GM19351 (cell line): Measurements from ENCODE around the gene RASGRP2.

Experiments
- ATAC-seq: cut with Tn5 transposase; IDR thresholded peaks from one replicate; pipeline ENCODE4 v1.9.1; 2021; ENCODE audit warnings: mild to moderate bottlenecking, moderate library complexity; ENCODE audit not compliant: unreplicated experiment

The RASGRP2 gene

DNA sequence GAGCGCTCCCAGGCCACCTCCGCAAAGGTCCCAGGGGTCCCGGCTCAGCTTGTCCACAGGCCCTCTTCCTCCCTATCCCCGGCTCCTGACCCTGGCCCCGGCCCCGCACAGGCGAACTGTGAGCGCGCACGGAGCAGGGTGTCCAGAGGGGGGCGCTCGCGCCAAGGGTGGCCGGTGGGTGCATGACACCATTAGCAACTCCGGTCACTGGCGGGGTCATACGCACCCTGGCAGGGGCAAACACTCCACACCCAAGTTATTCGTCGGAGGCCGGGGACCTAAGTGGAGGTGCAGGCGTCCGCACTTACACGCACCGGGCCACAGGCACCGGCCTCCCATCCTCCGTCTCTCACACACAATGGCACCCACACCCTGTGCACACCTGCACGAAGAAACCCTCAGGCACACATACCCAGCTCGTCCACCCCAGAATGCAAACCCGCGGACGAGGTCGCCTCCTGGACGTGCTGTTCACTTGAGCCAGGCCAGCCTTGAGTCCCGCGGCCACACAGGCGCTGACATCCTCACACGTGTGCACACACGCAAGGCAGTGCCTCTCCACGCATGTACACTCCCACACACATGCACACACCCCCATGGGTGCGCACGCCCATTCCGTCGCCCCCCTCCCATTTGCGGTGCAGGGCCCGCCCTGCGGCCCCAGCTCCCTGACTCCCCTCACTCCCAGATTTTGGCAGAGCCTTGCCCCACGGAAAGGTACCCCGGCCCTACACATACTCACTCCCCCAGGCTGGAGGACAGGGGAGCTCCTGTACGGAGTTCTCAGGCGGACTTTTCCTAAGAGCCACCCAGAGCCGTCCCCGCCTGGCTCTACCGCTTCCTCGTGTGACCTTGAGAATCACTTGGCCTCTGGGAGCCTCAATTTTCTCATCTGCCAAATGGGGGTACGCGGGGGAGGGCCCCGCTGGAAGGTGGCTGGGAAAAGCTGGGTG, at the start of gene RASGRP2:
Gene RASGRP2, minus strand, starts transcription at position 552 of the 953 bp plus-strand sequence. CDS start 1,276 bp downstream, outside the sequence.
- ATAC-seq: no peak

DNA sequence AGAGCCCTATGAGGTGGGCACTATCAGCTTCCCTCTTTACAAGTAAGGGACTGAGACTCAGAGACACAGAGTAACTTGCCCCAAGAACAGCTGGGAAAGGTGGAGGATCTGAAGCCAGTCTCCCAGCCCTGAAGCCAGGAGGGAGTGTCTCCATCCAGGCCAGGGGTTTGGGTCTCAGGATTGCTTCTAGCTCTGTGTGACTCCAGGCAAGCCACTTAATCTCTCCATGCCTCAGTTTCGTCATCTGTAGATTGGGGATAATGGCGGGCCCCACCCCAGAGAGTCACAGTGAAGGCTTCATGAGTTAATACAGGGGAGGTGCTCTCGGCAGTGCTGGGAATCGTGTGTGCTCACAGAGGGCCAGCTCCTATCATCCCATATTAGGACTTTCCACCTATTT, 48.5 kb upstream of the RASGRP2 start:
- ATAC-seq: no peak

DNA sequence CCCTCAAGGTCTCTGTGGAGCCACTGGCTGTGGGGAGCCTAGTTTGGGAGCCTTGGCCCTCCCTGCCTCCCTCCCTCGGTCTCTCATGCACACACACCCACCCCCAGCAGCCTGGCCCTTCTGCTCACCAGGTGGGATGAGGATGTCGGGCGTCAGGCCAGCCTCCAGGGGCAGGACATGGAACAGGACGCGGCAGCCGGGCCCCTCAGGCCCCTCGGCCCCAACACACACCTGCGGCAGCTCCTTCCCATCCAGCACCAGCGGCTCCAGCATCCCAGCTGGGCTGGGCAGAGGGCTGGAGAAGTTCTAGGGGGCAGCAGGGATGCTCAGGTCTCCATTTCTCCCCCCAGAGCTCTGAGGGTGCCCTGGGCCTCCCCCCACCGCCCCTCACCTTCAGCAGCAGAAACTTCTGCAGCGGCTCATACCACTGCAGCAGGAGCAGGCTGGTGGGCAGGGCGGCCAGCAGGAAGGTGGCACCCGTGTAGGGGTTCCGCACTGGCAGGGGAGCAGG, 47.9 kb upstream of the RASGRP2 start:
- no peak for ATAC-seq

DNA sequence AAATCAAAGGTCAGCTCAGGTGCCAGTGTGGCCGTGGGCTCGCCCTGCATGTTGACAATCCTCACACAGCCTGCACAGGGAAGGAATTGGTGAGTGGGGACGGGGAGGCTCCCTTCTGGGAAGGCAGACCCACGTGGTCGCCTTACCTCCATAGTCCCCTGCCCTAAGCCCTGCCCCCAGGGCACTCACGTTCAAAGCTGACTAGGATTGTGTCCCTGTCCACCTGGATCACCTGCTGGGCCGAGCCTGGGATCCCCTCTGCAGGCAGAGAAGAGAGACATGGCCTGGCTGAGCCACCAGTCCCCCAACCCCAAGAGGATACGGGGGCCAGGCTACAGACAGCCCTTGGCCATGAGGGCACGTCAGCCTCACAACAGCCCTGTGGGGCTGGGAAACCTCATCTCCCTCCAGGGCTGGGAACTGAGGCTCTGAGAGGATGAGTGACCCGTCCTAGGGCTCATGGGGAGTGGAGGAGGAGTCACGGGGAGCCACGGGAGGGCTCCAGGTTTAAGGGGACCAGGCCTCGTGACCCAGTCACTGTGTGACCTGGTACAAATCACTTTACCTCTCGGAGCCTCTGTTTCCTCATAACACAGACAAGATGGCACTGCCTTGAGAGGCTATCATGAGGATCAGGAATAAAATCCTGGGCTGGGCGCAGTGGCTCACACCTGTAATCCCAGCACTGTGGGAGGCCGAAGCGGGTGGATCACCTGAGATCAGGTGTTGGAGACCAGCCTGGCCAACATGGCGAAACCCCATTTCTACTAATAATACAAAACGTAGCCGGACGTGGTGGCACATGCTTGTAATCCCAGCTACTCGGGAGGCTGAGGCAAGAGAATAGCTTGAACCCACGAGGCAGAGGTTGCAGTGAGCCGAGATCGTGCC, 46.5 kb upstream of the RASGRP2 start:
- no peak for ATAC-seq

DNA sequence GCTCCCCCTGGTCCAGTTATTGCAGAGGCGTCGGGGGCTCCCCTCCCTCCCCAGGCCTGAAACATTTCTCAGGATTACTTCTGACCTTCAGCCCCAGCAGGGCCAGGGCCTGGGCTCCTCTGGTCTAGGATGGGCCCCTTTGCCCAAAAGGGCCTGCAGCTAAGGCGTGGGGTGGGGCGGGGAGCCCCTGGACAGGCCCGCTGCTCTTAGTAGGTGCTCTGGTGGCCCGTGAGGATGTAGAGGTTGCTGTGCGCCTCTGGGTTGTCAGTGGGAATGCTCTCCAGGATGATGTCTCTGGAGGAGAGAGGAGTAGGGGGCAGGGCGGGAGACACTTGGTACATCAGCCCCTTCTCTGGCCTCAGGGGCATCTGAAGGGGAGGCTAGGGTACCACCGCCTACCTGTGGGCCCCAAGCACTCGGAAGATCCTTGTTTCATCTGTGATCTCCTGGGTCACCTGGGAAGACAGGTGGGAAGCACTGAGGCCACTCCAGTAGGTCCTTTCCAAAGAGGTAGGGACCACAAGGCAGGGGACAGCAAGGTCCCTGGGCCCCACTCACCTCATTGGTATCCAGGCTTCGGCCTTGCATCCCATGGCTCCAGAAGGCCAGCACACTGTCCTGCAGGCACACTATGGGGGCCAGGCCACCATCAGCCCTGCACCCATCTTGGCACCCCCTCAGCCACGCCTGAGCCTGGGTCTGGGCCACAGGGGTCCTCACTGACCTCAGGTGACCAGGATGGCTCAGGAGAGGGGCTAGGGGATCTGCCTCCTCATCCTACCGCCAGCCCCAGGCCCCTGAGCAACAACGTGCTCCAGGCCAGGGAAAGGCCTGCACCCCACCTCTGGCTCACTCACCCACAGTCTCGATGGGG, 45.6 kb upstream of the RASGRP2 start:
- ATAC-seq: no peak

DNA sequence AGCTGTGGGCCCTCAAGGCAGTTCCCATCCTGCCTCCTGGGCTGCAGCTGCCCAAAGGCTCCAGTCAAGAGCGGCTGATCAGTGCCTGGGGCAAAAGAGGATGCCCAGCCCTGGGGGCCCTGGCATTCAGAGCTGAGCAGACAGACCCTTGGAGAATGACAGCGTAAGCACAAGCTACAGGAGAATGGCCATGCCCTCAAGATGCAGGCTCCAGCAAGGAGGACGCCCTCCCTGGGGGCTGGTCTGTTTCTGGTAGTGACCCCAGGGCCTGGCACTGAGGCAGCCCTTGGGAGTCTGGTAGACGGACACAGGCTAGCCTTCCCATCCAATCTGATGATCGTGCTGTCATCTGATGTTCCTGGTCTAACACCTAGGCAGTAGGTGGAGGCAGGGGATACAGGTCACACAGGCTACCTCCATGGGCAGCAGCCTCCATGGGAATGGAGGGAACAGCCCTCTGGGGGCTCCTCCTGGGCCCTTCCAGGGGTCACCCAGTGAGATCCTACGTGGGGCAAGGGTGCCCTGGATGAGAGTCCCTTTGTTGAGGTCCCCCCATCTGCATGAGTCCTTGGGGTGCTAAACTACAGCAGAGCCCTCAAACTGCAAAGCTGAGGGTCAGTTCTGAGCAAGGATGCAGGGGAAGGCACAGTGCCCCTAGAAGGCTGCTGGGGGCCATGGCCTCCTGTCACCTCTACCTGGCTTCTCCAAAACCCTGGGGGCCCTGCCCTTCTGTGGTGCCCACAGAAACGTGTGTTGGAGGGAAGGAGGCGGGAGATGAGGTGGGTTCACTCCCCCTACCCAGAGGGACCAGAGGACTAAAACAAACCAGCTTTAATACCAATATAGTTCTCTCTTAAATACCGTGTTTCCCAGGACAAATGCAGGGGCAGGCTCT, 44.6 kb upstream of the RASGRP2 start:
- ATAC-seq: no peak

DNA sequence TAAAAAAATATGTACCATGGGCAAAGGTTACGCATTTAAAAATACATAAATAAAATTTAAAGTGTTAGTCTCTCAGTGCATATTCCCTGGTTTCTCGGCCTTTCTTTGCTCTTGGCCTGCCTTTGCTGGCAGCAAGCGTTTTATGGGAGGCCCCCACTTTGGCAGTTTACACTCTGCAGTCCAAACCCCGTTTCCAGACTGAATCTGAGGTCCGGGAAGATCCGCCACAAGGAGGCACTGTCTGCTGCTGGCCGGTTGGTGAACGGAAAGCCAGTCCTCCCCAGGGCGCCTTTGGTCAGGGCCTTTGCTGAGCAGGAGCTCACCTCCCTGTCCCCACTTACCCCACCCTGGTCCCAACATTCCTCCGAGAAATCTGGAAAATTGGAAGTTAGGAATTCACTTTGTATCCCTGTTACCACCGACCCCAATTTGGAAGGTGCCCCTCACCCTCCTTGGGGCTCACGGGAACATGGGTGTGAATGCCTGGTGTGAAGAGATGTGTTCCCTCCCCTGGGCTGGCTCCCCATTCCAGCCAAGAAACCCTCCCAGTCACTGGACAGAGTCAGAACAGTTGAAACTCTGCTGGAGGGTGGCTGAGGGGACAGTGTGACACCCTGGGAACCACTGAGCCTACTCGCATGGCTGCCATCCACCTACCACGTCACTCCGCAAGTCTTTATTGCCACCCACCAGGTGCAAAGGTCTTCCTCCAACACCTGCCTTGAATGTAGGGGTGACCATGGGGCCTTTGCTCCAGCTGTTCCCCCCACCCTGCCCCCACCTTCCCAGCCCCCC, 43.8 kb upstream of the RASGRP2 start:
- no peak for ATAC-seq

DNA sequence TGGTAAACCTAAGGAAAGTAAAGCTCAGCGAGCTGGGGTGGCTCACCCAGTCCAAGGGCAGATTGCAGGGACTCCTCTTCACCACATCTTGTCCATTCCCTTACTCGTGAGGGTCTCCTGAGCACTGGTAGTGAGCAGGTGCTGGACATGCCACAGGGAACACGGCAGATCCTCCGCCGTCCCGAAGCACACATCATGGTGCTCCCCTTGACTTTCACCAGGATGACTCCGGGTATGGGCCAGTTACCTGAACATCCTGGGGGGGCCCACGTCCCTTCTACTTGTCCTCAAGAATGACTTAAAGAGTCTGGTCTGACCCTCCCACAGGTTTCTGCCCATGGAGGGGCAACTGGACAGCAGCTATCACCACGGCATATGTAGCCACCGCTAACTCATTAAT, 42.4 kb upstream of the RASGRP2 start:
- no peak for ATAC-seq

DNA sequence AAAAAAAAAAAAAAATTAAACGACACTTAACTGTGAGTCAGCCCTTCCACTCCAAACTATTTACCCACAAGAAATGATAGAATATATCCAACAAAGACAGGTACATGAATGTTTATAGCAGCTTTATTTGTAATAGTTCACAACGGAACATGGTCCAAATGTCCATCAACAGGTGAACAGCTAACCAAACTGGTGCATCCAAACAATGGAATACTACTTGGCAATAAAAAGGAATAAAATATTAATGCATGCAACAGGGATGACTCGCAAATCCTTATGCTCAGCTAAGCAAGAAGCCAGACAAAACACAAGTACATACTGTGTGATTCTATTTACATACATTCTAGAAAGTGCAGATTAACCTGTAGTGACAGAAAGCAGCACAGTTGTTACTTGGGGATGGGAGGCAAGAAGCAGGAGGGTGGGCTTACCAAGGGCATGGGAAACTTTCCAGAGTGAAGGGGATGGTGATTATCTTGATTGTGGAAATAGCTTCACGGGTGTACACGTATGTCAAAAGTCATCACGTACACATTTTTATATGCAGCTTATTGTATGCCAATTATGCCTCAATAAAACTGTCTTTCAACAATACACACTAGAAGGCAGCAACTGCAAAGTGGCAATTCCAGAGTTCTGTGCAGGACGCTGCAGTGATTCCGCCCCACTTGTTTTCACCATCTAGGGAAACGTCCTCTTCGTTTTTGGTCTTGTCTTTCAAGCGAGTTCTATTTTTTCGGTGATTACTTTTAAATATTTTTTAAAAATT, 41.1 kb upstream of the RASGRP2 start:
- ATAC-seq: no peak

DNA sequence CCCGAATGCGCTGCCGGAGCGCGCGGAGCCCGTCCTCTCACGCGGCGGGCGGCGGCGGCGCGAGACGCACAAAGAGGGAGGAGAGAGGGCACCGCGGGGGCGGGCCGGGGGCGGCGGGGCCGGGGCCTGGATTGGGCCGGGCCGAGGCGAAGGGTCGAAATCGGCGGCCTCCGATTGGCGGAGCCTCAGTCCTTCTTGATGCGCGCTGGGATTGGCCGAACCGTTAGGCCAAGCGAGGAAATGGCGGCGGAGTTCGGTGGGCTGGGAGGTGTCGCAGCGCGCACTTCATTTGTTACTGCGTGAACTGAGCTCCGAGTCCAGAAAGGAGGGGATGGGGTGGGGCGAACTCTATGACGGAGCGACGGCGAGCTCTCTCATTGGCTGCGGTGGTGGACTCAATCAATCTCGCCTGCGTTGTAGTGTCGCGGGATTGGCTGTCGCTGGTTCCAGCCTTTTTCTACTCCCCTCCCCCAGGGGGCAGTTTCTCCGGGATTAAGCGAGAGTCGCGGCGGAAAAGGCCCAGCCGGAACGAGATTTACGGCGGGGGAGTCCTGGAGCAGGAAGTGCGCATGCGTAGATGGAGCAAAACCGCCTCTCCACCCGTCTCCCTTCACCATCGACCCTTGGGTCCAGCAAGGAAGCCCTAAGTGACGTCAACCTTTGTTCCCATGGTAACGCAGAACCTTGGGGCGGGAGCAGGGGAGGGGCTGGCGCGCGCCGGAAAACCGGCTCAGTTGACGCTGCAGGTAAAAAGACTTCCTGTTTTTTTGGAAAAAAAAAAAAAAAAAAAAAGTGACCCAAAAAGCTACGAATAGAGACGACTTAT, 34.7 kb upstream of the RASGRP2 start, which contains the start of gene SF1:
Gene SF1, minus strand, starts transcription at position 70 of the 826 bp plus-strand sequence. CDS start 150 bp downstream, outside the sequence.
- peak; percentile 82 for ATAC-seq

DNA sequence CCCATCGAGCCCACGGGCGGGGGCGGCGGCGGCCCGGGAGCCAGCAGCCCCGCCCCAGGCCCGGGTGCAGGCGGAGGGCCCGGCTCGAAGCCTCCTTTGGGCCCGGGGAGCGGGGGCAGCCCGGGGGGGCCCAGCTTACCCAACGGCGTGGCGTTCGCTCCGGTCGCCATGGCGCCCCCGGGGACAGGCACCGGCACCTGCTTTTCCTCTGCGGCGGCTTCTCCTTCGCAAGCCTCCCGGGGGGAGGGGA, 34.2 kb upstream of the RASGRP2 start:
- ATAC-seq: peak; percentile 3

DNA sequence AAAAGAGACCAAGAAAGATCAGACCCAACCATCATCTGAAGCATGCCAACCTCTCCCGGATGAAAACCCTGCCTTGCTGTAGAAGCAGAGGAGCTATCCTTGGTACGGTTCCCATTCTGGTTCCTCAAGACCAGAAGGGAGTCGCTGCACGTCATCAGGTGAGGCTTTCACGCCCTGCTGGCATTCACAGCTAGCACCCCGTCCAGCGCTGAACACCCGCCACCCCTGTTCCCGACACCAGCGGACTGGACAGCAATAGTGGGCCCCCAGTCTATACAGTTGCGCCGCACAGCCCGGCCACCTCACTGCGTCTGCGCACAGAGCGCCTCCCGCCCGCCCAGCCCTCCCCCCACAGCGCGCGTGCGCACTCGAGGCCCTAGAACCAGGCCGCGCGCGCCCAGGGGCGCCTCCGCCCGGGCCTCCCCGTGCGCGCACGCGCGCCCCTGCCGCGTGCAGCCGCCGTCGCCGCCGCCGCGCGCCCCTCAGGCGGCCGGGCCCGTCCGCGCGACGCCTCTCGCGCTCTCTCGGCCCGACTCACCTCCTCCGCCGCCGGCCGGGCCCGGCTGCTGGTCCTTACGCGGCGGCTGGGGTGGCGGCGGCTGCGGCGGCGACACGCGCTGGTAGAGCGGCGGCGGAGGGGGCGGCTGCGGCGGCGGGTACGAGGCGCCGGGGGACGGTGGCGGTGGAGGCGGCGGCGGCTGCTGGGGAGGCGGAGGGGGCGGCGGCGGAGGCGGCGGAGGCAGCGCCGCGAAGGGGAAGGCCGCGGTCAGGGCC, 33.7 kb upstream of the RASGRP2 start:
- no peak for ATAC-seq

DNA sequence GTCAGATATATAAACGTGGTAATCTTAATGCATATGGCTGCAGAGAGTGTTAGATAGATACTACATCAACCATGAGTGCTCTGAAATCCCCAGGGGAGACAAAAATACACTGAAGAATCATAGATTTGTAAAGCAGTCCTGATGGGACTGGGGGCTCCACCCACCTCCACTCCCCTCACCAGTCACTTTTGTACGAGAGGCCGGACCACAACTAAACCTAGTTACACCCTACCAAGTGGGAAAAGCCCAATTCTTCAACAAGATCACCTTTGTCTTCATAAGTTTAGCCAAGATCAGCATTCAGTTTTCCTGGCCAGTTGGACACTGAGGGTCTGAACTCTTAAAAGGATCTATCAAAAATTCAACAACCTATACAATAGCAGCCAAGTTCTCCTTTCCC, 32.9 kb upstream of the RASGRP2 start:
- ATAC-seq: no peak

DNA sequence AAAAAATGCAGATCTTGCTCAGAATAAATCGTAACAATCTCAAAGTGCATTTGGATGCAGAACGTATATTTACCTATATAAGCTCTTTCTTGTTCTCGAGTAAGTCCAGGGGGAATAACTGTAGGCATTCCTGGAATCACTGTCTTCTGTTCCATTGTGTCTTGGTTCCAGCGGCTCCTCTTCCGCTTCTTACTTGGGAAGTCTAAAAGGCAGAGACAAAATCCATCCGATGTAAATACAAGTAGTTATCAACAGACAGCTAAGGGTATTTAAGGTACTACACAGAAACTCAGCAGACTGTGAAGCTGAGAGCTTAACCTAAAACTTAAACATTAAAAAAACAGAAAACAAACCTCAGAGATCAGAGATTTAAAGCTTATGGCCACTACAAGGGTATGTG, 32.5 kb upstream of the RASGRP2 start:
- no peak for ATAC-seq

DNA sequence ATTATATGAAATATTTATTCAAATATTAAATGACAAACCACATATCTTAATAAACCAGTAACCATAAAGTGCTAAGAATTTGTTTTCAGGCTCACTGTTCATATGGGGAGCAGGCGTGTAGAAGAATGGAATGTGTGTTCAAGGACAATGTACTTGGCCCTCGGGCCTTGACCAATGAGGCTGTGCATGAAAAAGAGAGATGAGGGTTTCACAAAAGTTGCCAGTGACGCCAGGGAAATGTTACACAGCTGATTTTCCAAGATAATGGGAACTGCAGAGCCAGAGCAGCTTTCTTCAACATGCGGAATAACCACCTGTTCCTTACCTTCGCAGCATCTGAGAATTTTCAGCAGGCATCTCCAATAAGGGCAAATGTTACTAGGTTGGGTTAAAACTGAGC, 30.2 kb upstream of the RASGRP2 start:
- no peak for ATAC-seq

DNA sequence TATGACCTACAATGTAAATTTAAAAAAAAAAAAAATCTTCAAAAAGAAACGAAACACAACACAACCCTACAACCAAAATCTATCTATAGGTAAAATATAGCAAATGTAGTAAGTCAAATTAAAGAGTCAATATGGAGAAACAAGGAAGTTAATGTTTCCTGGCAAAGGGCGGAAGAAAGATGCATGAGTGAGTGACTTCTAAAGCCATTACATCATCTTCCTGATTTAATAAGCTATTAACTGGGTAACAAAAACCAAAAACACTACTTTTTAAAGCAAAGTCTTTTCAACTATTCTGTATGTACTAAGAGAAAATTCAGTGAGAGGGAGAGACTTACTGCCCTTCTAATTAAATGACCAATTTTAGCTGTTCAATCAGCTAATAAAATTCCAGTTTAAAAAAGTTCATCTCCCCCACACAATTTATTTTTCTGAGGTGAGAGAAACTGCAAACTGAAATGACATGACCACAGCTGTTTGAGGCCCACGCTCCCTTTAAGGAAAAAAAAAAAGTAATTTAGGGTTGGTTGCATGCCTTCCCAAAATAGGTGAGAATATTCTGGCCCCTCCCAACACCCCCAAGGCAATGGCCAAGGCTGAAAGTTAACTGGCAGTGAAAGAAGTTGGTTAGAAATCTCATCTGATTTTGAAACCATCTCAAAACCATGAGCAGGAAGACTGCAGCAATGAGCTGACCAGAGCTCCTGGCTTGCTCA, 28.5 kb upstream of the RASGRP2 start:
- no peak for ATAC-seq
